CD4-positive, alpha-beta T cell (primary cell): Measurements from ENCODE around the gene U2AF1L4. TPM values are rescaled to one million over a fixed set of nuclear protein-coding genes. Genes with fewer than 3 reads are reported as not detected.

Experiments
- ATAC-seq: fragments of 200-7000 bp; cut with Tn5 transposase; one replicate; pipeline ENCODE4 v1.10.0; 2022; ENCODE audit warnings: mild to moderate bottlenecking; ENCODE audit not compliant: poor library complexity
- CTCF ChIA-PET: fragments of 350-600 bp; sonication (Branson Sonifier 250); formaldehyde crosslinking; loops from one replicate; lab custom pipeline; 2021; ENCODE audit warnings: antibody characterized with exemption, inconsistent platforms; lab: Charles Lee
- POLR2A ChIA-PET: fragments of 350-600 bp; sonication (Branson Sonifier 250); formaldehyde crosslinking; loops from one replicate; lab custom pipeline; 2021; ENCODE audit warnings: antibody characterized with exemption, inconsistent platforms; lab: Charles Lee
- DNase-seq, 14 experiments: peaks; one replicate each; pipeline ENCODE4 v3.0.0-alpha.2; 2013 to 2020; ENCODE audit warnings: mixed read lengths in 2 of 14
- H3K27ac ChIP-seq, 2 donors: one replicate each; pipeline versions ENCODE4 v1.5.1 to v1.7.0; 2013; ENCODE audit warnings: low read length in 2 of 2, low read depth in 1 of 2, mild to moderate bottlenecking in 1 of 2
- H3K27me3 ChIP-seq, 2 experiments: 1 replicate in 1 of 2; 2 replicates in 1 of 2; pipeline versions ENCODE4 v1.6.1 to v1.7.0; 2013; ENCODE audit warnings: low read length in 2 of 2, control low read depth in 1 of 2, mild to moderate bottlenecking in 1 of 2, moderate library complexity in 1 of 2; ENCODE audit not compliant: insufficient read depth in 2 of 2, control insufficient read depth in 1 of 2
- H3K36me3 ChIP-seq: one replicate; pipeline ENCODE4 v1.6.1; 2013; ENCODE audit warnings: low read length, control low read depth; ENCODE audit not compliant: insufficient read depth
- H3K4me1 ChIP-seq: one replicate; pipeline ENCODE4 v1.6.1; 2013; ENCODE audit warnings: low read length, control low read depth; ENCODE audit not compliant: insufficient read depth
- H3K4me3 ChIP-seq: one replicate; pipeline ENCODE4 v1.5.1; 2013; ENCODE audit warnings: mild to moderate bottlenecking, low read length, moderate library complexity
- H3K9me3 ChIP-seq, 2 experiments: 1 replicate in 1 of 2; 2 replicates in 1 of 2; pipeline versions ENCODE4 v1.6.1 to v1.7.0; 2013; ENCODE audit warnings: low read length in 2 of 2, mild to moderate bottlenecking in 2 of 2, control low read depth in 1 of 2, moderate library complexity in 1 of 2; ENCODE audit not compliant: control insufficient read depth in 1 of 2, insufficient read depth in 1 of 2
- H3K27ac Mint-ChIP-seq: one replicate; pipeline ENCODE4 v1.8.0; 2020; ENCODE audit warnings: mixed read lengths
- H3K27me3 Mint-ChIP-seq: one replicate; pipeline ENCODE4 v1.8.0; 2021; ENCODE audit warnings: mixed read lengths
- H3K36me3 Mint-ChIP-seq: one replicate; pipeline ENCODE4 v1.8.0; 2021; ENCODE audit warnings: low read depth, mixed read lengths
- H3K4me1 Mint-ChIP-seq: one replicate; pipeline ENCODE4 v1.8.0; 2021; ENCODE audit warnings: low read depth, mixed read lengths
- H3K4me3 Mint-ChIP-seq: one replicate; pipeline ENCODE4 v1.8.0; 2020; ENCODE audit warnings: mild to moderate bottlenecking, mixed read lengths
- H3K9me3 Mint-ChIP-seq: one replicate; pipeline ENCODE4 v1.8.0; 2020; ENCODE audit warnings: mixed read lengths
- CTCF ChIP-seq: fragments of 200-600 bp; IDR thresholded peaks from one replicate; pipeline ENCODE4 v1.8.0; 2022; ENCODE audit warnings: antibody characterized with exemption, mild to moderate bottlenecking
- intact Hi-C, 2 experiments: fragments of 100-400 bp; cut with DNase I in 1 of 2; cut with micrococcal nuclease in 1 of 2; formaldehyde crosslinking; loops; one replicate each; pipeline versions ENCODE4 v1.15.1 to v1.9.0; 2023 to 2025; cut with DNase I, micrococcal nuclease
- total RNA-seq, 174 experiments: library from RNA in 2 of 174; stranded (reverse) in 2 of 174; gene quantifications; one replicate each; pipeline ENCODE4 v1.2.3 and lab custom pipeline; 2021 to 2026

Gene U2AF1L4
- total RNA-seq, 2 experiments from 2014 or later: 74.6 to 85.8 TPM

GRCh38 chr19:35738887-35739229 lies 6.4 kb downstream of the U2AF1L4 start:
- peaks cover 47% of the 10 kb centered on the region for H3K36me3 ChIP-seq
- no peak for DNase-seq
- peaks cover 58% of the 10 kb centered on the region for H3K4me1 ChIP-seq
- H3K36me3 Mint-ChIP-seq: peaks cover 61% of the 10 kb centered on the region
- H3K27ac ChIP-seq: no peak overlapping the region
- no peak overlapping the region for H3K4me3 ChIP-seq
- H3K27me3 Mint-ChIP-seq: no peaks in the 10 kb centered on the region
- intact Hi-C loops: no loop called here
- CTCF ChIA-PET: no interaction called here
- ATAC-seq: no peak
- no peaks in the 10 kb centered on the region for H3K27me3 ChIP-seq
- H3K9me3 Mint-ChIP-seq: no peaks in the 10 kb centered on the region
- TF ChIP-seq CTCF: no peak
- no peaks in the 10 kb centered on the region for H3K9me3 ChIP-seq
- peak overlapping the region; percentile 27 for H3K27ac Mint-ChIP-seq
- POLR2A ChIA-PET: interaction anchor here (1.2 to 2.4 kb wide), 3 partner anchors 9 to 37 kb away, joined by 3 to 17 read pairs (median 12); partner anchors contain the start of gene LIN37
- peaks cover 51% of the 10 kb centered on the region for H3K4me1 Mint-ChIP-seq
- H3K4me3 Mint-ChIP-seq: peak overlapping the region; percentile 99

GRCh38 chr19:35738021-35738886 lies 7.0 kb downstream of the U2AF1L4 start:
- peaks cover 48% of the 10 kb centered on the region for H3K4me1 Mint-ChIP-seq
- ATAC-seq: no peak
- no peaks in the 10 kb centered on the region for H3K27me3 Mint-ChIP-seq
- intact Hi-C loops: no loop called here
- Histone ChIP-seq H3K9me3 (no peaks in the 10 kb centered on the region), H3K4me3 (no peak overlapping the region), H3K4me1 (peaks cover 52% of the 10 kb centered on the region), H3K36me3 (peaks cover 53% of the 10 kb centered on the region), H3K27me3 (no peaks in the 10 kb centered on the region), H3K27ac (no peak overlapping the region)
- ChIA-PET POLR2A (interaction anchor here (1.6 to 2.4 kb wide), 4 partner anchors 10 to 36 kb away, joined by 6 to 17 read pairs (median 10); partner anchors contain the start of genes KMT2B and LIN37), CTCF (no interaction called here)
- H3K4me3 Mint-ChIP-seq: peak overlapping the region; percentile 99
- TF ChIP-seq CTCF: no peak
- H3K9me3 Mint-ChIP-seq: no peaks in the 10 kb centered on the region
- peaks cover 65% of the 10 kb centered on the region for H3K36me3 Mint-ChIP-seq
- no peak for DNase-seq
- H3K27ac Mint-ChIP-seq: peak overlapping the region; percentile 27

DNA sequence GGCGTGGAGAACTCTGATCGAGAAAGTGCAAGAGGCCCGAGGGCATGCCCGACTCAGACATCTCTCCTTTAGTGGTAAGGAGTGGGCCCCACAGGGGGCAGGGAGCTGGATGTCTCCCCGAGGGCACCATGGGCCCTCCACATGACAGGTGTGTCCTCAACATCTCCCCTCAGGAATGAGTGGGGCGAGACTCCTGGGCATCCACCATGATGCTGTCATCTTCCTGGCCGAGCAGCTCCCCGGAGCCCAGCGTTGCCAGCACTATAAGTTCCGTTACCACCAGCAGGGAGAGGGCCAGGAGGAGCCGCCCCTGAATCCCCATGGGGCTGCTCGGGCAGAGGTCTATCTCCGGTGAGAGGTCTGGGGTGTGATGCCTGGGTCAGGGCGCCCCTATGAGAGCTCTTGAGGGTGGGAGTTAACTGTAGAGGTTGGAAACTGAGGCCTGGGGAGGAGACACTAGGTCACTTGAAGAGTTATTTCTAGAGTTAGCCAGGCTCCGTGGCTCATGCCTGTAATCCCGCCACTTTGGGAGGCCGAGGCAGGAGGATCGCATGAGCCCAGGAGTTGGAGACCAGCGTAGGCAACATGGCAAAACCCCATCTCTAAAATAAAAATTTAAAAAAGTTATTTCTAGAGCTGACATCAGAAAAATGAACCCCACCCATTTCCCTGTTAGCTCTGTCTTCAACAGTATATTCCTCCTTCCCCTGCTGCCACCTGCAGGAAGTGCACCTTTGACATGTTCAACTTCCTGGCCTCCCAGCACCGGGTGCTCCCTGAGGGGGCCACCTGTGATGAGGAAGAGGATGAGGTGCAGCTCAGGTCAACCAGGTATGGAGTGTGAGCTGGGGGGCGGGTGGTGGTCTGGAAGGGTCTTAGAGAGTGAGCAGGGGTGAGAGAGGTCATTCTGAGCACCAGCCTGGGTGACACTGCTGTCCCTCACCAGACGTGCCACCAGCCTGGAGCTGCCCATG lies 8.0 kb downstream of the U2AF1L4 start:
- ATAC-seq: no peak
- no peak overlapping the region for H3K27ac ChIP-seq
- H3K9me3 ChIP-seq: no peaks in the 10 kb centered on the region
- no peaks in the 10 kb centered on the region for H3K27me3 ChIP-seq
- peak in 5 of 14 experiments; percentile 19 to 60 (median 42) for DNase-seq
- POLR2A ChIA-PET: interaction anchor here (0.7 to 2.3 kb wide), 4 partner anchors 11 to 97 kb away, joined by 3 to 12 read pairs (median 6); partner anchors contain the start of genes KMT2B and LIN37
- peaks cover 41% of the 10 kb centered on the region for H3K4me1 Mint-ChIP-seq
- peaks cover 61% of the 10 kb centered on the region for H3K36me3 ChIP-seq
- H3K4me3 Mint-ChIP-seq: peak overlapping the region; percentile 88
- CTCF ChIA-PET: interaction anchor here (1.2 kb wide), 1 partner anchor 36 kb away, joined by 4 read pairs; no protein-coding TSS in a partner anchor
- H3K36me3 Mint-ChIP-seq: peaks cover 61% of the 10 kb centered on the region
- H3K4me1 ChIP-seq: peaks cover 41% of the 10 kb centered on the region
- H3K9me3 Mint-ChIP-seq: no peaks in the 10 kb centered on the region
- intact Hi-C loops: no loop called here
- H3K27ac Mint-ChIP-seq: peak overlapping the region; percentile 83
- TF ChIP-seq CTCF: no peak
- no peak overlapping the region for H3K4me3 ChIP-seq
- H3K27me3 Mint-ChIP-seq: no peaks in the 10 kb centered on the region
